GM12872 (cell line): ENCODE data around the gene GAST.

ENCODE experiments used
- CTCF ChIP-seq: IDR thresholded peaks from 3 replicates; pipeline ENCODE4 v1.5.1; 2011; ENCODE audit warnings: low read depth, mild to moderate bottlenecking, low read length, moderate library complexity; ENCODE audit not compliant: insufficient read depth

Gene GAST

DNA sequence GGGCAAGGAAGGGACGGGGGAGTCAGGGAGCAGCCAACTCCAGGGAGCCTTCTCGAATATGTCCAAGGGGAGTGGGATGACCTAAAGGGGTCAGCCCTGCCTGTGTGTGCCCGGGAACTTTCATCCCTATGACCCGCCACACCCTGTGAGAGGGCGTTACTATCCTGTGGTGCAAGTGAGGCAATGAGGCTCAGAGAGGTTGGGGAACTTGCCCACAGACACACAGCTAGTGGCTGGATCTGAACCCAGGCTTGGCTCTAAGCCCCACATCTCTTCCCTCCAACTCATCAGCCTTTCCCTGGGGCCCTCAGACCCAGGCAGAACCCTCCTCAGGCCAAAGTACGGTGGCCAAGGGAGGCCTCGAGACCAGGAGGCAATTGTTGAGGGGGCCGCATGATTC, 51.2 kb downstream of the GAST start:
- no peak for TF ChIP-seq CTCF
